Amniotic stem cell (primary cell): ENCODE data around the gene SLC24A4.

Experiments
- DNase-seq: peaks from one replicate; lab custom pipeline; 2025; lab: John Stamatoyannopoulos, UW

The SLC24A4 gene

GRCh38 chr14:92501891-92502351, 179.0 kb downstream of the SLC24A4 start:
- peak; percentile 35 for DNase-seq

- DNase-seq, result no peak
Measured at GRCh38 chr14:92502541-92503286, 179.7 kb downstream of the SLC24A4 start.

- DNase-seq, result peak; percentile 31
Measured at GRCh38 chr14:92503756-92504491, 181.0 kb downstream of the SLC24A4 start.

- no peak for DNase-seq
Measured at GRCh38 chr14:92505826-92506225, 182.9 kb downstream of the SLC24A4 start.

- no peak for DNase-seq
Measured at GRCh38 chr14:92506231-92506630, 183.3 kb downstream of the SLC24A4 start.

- DNase-seq, result no peak
Measured at GRCh38 chr14:92507174-92507768, 184.3 kb downstream of the SLC24A4 start.

- no peak for DNase-seq
Measured at GRCh38 chr14:92510972-92511371, 188.0 kb downstream of the SLC24A4 start.

- peak; percentile 82 for DNase-seq
Measured at GRCh38 chr14:92511453-92512238, 188.7 kb downstream of the SLC24A4 start.

GRCh38 chr14:92512807-92513203, 189.8 kb downstream of the SLC24A4 start:
- DNase-seq, result no peak

GRCh38 chr14:92513204-92513965, 190.4 kb downstream of the SLC24A4 start, which contains the start of gene RIN3:
TSS of gene RIN3 (plus strand) at chr14:92513781. CDS start at chr14:92513933, 152 bp downstream.
- peak; percentile 51 for DNase-seq

GRCh38 chr14:92513966-92514843, 191.2 kb downstream of the SLC24A4 start:
- no peak for DNase-seq

- no peak for DNase-seq
Measured at GRCh38 chr14:92514844-92515514, 192.0 kb downstream of the SLC24A4 start.

- DNase-seq, result no peak
Measured at GRCh38 chr14:92515546-92516343, 192.8 kb downstream of the SLC24A4 start.

GRCh38 chr14:92516344-92516965, 193.5 kb downstream of the SLC24A4 start:
- no peak for DNase-seq

- no peak for DNase-seq
Measured at GRCh38 chr14:92516966-92517506, 194.1 kb downstream of the SLC24A4 start.

GRCh38 chr14:92517761-92518160, 194.8 kb downstream of the SLC24A4 start:
- no peak for DNase-seq

- no peak for DNase-seq
Measured at GRCh38 chr14:92519246-92520101, 196.5 kb downstream of the SLC24A4 start.
